Mucosa of descending colon (tissue), 3 donors: ENCODE data around the gene UFC1. TPM values are rescaled to one million over a fixed set of nuclear protein-coding genes. Genes with fewer than 3 reads are reported as not detected.

Experiments
- ATAC-seq: fragments of 200-7000 bp; cut with Tn5 transposase; one replicate; pipeline ENCODE4 v1.9.1; 2020; ENCODE audit warnings: mild to moderate bottlenecking, moderate library complexity
- DNase-seq, 3 donors: peaks; one replicate each; pipeline ENCODE4 v3.0.0-alpha.2; 2020
- H3K36me3 ChIP-seq: fragments of 200-600 bp; one replicate; pipeline ENCODE4 v1.8.0; 2021; ENCODE audit warnings: low read depth, mild to moderate bottlenecking
- H3K4me1 ChIP-seq: fragments of 200-600 bp; one replicate; pipeline ENCODE4 v1.8.0; 2021; ENCODE audit warnings: low read depth, mild to moderate bottlenecking
- H3K4me3 ChIP-seq: fragments of 200-600 bp; one replicate; pipeline ENCODE4 v1.8.0; 2021; ENCODE audit warnings: mild to moderate bottlenecking
- H3K9me3 ChIP-seq: fragments of 200-600 bp; one replicate; pipeline ENCODE4 v1.8.0; 2021; ENCODE audit warnings: mild to moderate bottlenecking
- CTCF ChIP-seq: fragments of 200-600 bp; IDR thresholded peaks from one replicate; pipeline ENCODE4 v1.8.0; 2022; ENCODE audit warnings: antibody characterized with exemption, mild to moderate bottlenecking
- intact Hi-C, 2 donors: fragments of 100-400 bp; cut with DNase I in 1 of 2; cut with micrococcal nuclease in 1 of 2; formaldehyde crosslinking; loops; one replicate each; pipeline versions ENCODE4 v1.11.0 to v1.11.1; 2022; cut with DNase I, micrococcal nuclease
- total RNA-seq, 3 donors: library from RNA; stranded (reverse); fragmentation: NEBNext Ultra II Directional in 2 of 3; extraction: Animal tissue kit (Norgen Biotek cat#: 25700) in 2 of 3; gene quantifications; one replicate each; pipeline versions ENCODE4 v1.2.1 to v1.2.4, GENCODE V29; 2021 to 2023
- donor health status: DM: no; HTN: no; CAD: no; lungs with moderate emphysema.
- donor health status: DM: no; HTN: no; CAD: no.
- donor health status: DM: no; HTN: yes; CAD: no.

The UFC1 gene
- total RNA-seq, 3 donors from 2014 or later, result 88.6 to 114 (median 90.6) TPM

- Histone ChIP-seq H3K4me1 (peaks cover 8% of the 10 kb centered on the region), H3K36me3 (no peaks in the 10 kb centered on the region), H3K9me3 (no peaks in the 10 kb centered on the region), H3K4me3 (no peak overlapping the region)
- no peak for ATAC-seq
- intact Hi-C loops, result no loop called here
- no peak for DNase-seq
- TF ChIP-seq CTCF, result no peak
Observed at GRCh38 chr1:161172776-161173376, 19.1 kb downstream of the UFC1 start.

GRCh38 chr1:161173711-161174110 lies 19.9 kb downstream of the UFC1 start:
- H3K4me3 ChIP-seq, result no peak overlapping the region
- peak in 1 of 3 donors; percentile 17 for DNase-seq
- no peak for ATAC-seq
- intact Hi-C loops, result no loop called here
- peaks cover 8% of the 10 kb centered on the region for H3K4me1 ChIP-seq
- no peaks in the 10 kb centered on the region for H3K36me3 ChIP-seq
- TF ChIP-seq CTCF, result no peak
- no peaks in the 10 kb centered on the region for H3K9me3 ChIP-seq

GRCh38 chr1:161174911-161175310 lies 21.1 kb downstream of the UFC1 start:
- no peak for TF ChIP-seq CTCF
- Histone ChIP-seq H3K36me3 (no peaks in the 10 kb centered on the region), H3K4me3 (no peak overlapping the region), H3K4me1 (peaks cover 8% of the 10 kb centered on the region), H3K9me3 (no peaks in the 10 kb centered on the region)
- DNase-seq (peak in 1 of 3 donors; percentile 22), ATAC-seq (no peak)
- intact Hi-C loops, result no loop called here

- TF ChIP-seq CTCF, result no peak
Observed at GRCh38 chr1:161175771-161176453, 22.1 kb downstream of the UFC1 start.

GRCh38 chr1:161176468-161177111 lies 22.8 kb downstream of the UFC1 start:
- DNase-seq (no peak), ATAC-seq (peak; percentile 39)
- intact Hi-C loops, result no loop called here
- Histone ChIP-seq H3K4me3 (peak overlapping the region; percentile 67), H3K9me3 (no peaks in the 10 kb centered on the region), H3K36me3 (no peaks in the 10 kb centered on the region), H3K4me1 (peaks cover 8% of the 10 kb centered on the region)
- no peak for TF ChIP-seq CTCF

More at GRCh38 chr1:161175771-161176453, 22.1 kb downstream of the UFC1 start:
- ATAC-seq (no peak), DNase-seq (peak in 1 of 3 donors; percentile 26)
- intact Hi-C loops, result no loop called here
- H3K4me3 ChIP-seq, result no peak overlapping the region
- H3K36me3 ChIP-seq, result no peaks in the 10 kb centered on the region
- H3K4me1 ChIP-seq, result peaks cover 8% of the 10 kb centered on the region
- no peaks in the 10 kb centered on the region for H3K9me3 ChIP-seq
